ENCODE results near the gene METTL4. TPM values are rescaled to one million over a fixed set of nuclear protein-coding genes. Genes with fewer than 3 reads are reported as not detected.
A peak's percentile ranks its signal among the peaks of the same experiment; 100 is the strongest.

METTL4 gene
- total and polyA plus RNA-seq, 9 of the 15 experiments (the other 6 are each of a cell fraction or from before 2014, with no cell fraction given), result 7.9 to 32.8 (median 22.1) TPM

DNA sequence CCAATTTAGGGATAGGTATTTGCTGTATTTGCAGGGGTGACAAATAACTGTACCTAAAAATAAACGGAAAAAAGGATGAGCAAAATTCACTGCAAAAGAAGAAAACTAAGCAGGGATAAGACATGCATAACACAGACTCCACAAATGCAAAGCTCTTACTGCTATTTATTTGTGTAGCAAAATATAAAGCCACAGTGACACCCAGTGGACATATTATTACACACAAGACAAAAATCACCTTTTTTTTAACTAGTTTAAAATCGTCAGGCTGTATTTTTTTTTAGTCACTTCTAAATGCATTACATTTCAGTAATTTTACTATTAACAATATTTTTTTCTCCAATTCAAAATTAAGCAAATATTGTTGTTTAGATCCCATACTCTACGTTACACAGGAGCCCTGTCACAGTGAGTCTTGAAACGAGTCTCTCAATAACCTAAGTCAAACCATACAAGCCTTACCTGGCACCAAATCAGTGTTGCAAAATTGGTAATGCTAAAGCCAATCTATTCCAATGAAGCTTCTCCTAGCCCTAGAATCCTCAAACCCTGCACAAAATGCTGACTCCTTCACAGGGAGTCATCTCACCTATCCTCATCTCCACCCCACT, 23.7 kb downstream of the METTL4 start:
- no peaks in the 10 kb centered on the region for H3K9me3 ChIP-seq (replicated peaks; ENCODE audit: control insufficient read depth, insufficient read depth, low read depth, low read length)
- no peak overlapping the region for H3K4me3 ChIP-seq
- H3K36me3 ChIP-seq (ENCODE audit: control insufficient read depth, insufficient read depth, low read length), result peaks cover 26% of the 10 kb centered on the region; the same call in 2 of the 3 replicates
- H3K4me1 ChIP-seq (replicated peaks in 1 of 2; ENCODE audit: control insufficient read depth in 2 of 2, insufficient read depth in 2 of 2, low read length in 2 of 2), result no peaks in the 10 kb centered on the region
- no peaks in the 10 kb centered on the region for H3K9me1 ChIP-seq (ENCODE audit: control insufficient read depth, insufficient read depth, low read length)
- peak; percentile 84 for ATAC-seq
- peak; percentile 84 for FAIRE-seq
- intact Hi-C loops (cut with micrococcal nuclease), result loop anchor here (5.0 to 10.0 kb wide), 4 partner anchors 323 to 1680 kb away; no protein-coding TSS in a partner anchor
- 32% methylated on average over 4 of the region's 4 CpGs for WGBS (ENCODE audit: insufficient coverage, low coverage, missing lambda C conversion rate)
- DNase-seq (ENCODE audit: extremely low read depth in 1 of 4, low spot score in 3 of 4), result peak; percentile 33 to 69 (median 55)
- in situ Hi-C loops (cut with MboI), result loop anchor here (25.0 kb wide), 1 partner anchor 960 kb away; no protein-coding TSS in a partner anchor
- H3K4me2 ChIP-seq (ENCODE audit: insufficient read depth, low read length), result no peak overlapping the region
- BruUV-seq (replicated peaks), result no TSS peak
- H3K27me3 ChIP-seq (ENCODE audit: control insufficient read depth in 2 of 2, insufficient read depth in 2 of 2, low read length in 2 of 2), result no peaks in the 10 kb centered on the region
- H3K27ac ChIP-seq (ENCODE audit: extremely low read depth, low read depth, low read length), result no peak overlapping the region
- H2AFZ ChIP-seq (ENCODE audit: low read depth, low read length), result no peak overlapping the region
- ChIA-PET CTCF (ENCODE audit: low intra/inter-chr PET ratio) (interaction anchor here (0.6 to 2.3 kb wide), 3 partner anchors 962 to 1810 kb away, joined by 5 to 12 read pairs (median 10); no protein-coding TSS in a partner anchor), POLR2A (interaction anchor here (0.6 to 0.7 kb wide), 2 partner anchors 10 to 514 kb away, joined by 3 read pairs; no protein-coding TSS in a partner anchor)
- H3K79me2 ChIP-seq (ENCODE audit: control insufficient read depth, insufficient read depth, low read length), result no peaks in the 10 kb centered on the region
- no peak overlapping the region for H3K9ac ChIP-seq (ENCODE audit: insufficient read depth in 1 of 2, low read depth in 2 of 2, low read length in 2 of 2)
- no peaks in the 10 kb centered on the region for H4K20me1 ChIP-seq (replicated peaks; ENCODE audit: control insufficient read depth, insufficient read depth, low read length)
- TF ChIP-seq, protein P1, sequence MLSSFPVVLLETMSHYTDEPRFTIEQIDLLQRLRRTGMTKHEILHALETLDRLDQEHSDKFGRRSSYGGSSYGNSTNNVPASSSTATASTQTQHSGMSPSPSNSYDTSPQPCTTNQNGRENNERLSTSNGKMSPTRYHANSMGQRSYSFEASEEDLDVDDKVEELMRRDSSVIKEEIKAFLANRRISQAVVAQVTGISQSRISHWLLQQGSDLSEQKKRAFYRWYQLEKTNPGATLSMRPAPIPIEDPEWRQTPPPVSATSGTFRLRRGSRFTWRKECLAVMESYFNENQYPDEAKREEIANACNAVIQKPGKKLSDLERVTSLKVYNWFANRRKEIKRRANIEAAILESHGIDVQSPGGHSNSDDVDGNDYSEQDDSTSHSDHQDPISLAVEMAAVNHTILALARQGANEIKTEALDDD (IDR thresholded peaks at IDR 0.05), result peak; percentile 19; the same call in 1 of the 2 replicates
- TF ChIP-seq KAT2B (IDR thresholded peaks at IDR 0.05; ENCODE audit: low read depth, low read length), result no peak
- no peak for TF ChIP-seq POLR3A (IDR thresholded peaks at IDR 0.05; ENCODE audit: borderline replicate concordance, extremely low read depth, insufficient read depth, insufficient read length)
- no peak for TF ChIP-seq SUPT5H (IDR thresholded peaks at IDR 0.05)
- TF ChIP-seq PHB (CRISPR knock-in tag; IDR thresholded peaks at IDR 0.05), result no peak
- TF ChIP-seq, protein P2, sequence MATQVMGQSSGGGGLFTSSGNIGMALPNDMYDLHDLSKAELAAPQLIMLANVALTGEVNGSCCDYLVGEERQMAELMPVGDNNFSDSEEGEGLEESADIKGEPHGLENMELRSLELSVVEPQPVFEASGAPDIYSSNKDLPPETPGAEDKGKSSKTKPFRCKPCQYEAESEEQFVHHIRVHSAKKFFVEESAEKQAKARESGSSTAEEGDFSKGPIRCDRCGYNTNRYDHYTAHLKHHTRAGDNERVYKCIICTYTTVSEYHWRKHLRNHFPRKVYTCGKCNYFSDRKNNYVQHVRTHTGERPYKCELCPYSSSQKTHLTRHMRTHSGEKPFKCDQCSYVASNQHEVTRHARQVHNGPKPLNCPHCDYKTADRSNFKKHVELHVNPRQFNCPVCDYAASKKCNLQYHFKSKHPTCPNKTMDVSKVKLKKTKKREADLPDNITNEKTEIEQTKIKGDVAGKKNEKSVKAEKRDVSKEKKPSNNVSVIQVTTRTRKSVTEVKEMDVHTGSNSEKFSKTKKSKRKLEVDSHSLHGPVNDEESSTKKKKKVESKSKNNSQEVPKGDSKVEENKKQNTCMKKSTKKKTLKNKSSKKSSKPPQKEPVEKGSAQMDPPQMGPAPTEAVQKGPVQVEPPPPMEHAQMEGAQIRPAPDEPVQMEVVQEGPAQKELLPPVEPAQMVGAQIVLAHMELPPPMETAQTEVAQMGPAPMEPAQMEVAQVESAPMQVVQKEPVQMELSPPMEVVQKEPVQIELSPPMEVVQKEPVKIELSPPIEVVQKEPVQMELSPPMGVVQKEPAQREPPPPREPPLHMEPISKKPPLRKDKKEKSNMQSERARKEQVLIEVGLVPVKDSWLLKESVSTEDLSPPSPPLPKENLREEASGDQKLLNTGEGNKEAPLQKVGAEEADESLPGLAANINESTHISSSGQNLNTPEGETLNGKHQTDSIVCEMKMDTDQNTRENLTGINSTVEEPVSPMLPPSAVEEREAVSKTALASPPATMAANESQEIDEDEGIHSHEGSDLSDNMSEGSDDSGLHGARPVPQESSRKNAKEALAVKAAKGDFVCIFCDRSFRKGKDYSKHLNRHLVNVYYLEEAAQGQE (IDR thresholded peaks at IDR 0.05; ENCODE audit: borderline replicate concordance), result peak; percentile 54; the same call in 1 of the 2 replicates
- TF ChIP-seq, protein P2 (CRISPR knock-in tag; IDR thresholded peaks at IDR 0.05; ENCODE audit: low read depth), result no peak
- no peak for TF ChIP-seq ZNF253 (CRISPR knock-in tag; conservative IDR thresholded peaks at IDR 0.05)
- no peak for TF ChIP-seq ZKSCAN3 (CRISPR knock-in tag; IDR thresholded peaks at IDR 0.05)
- TF ChIP-seq, protein P3, sequence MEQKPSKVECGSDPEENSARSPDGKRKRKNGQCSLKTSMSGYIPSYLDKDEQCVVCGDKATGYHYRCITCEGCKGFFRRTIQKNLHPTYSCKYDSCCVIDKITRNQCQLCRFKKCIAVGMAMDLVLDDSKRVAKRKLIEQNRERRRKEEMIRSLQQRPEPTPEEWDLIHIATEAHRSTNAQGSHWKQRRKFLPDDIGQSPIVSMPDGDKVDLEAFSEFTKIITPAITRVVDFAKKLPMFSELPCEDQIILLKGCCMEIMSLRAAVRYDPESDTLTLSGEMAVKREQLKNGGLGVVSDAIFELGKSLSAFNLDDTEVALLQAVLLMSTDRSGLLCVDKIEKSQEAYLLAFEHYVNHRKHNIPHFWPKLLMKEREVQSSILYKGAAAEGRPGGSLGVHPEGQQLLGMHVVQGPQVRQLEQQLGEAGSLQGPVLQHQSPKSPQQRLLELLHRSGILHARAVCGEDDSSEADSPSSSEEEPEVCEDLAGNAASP (IDR thresholded peaks at IDR 0.05), result no peak
- peak; percentile 9; the same call in 1 of the 2 replicates for TF ChIP-seq RB1 (IDR thresholded peaks at IDR 0.05; ENCODE audit: low read depth)
- TF ChIP-seq RAD21 (CRISPR knock-in tag; conservative IDR thresholded peaks at IDR 0.05 in 1 of 2, IDR thresholded peaks at IDR 0.05 in 1 of 2), result peak; percentile 83 to 84

Measured in K562 (cell line).